Mesangial cell (primary cell): ENCODE results near the gene SARS2. TPM values are rescaled to one million over a fixed set of nuclear protein-coding genes. Genes with fewer than 3 reads are reported as not detected.

Experiments
- total RNA-seq: library from RNA; depleted of rRNA; stranded (reverse); fragments of >200 nt; gene quantifications from 2 replicates; pipeline ENCODE4 v1.2.3, GENCODE V29; 2015

SARS2 gene
- 40.6 and 49.3 TPM in 2 replicates for total RNA-seq

DNA sequence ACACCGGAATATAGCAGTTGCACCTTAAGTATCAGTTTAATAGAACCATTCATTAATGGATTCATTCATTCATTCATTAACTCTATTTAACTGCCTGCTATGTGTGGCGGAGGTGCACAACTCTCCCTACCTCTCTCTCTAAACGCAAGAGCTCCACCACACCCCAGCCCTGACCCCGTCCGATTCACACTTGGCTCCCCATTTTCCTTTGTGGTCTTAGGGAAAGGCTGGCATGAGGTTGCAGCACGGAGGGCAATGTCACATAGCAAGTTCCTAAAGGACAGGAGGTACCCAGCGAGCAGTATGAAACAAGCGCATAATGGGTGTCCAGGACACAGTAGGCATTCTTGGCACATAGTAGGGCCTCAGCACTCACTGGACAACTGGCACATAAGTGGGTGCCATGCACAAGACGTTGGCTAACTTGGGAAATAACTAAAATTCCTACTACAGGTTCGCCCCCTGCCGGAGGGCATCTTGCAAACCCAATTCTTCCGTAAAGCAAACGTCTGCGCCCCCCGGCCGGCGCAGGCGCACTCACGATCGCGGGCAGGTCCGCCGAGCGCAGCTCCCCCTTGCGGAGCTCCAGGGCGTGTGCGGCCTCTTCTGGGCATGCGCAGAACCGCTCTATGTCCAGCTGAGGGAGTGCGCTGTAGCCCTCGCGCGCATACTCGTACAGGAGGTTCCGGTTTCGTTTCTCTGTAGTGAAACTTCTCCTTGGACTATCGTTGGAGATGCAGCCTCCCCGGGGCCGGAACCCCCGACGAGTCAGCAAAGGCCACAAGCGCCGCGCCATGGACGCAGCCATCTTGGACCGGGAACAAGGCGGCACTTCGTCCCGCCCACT lies at the start of gene SARS2:
Gene SARS2, minus strand, starts transcription at position 835 of the 847 bp plus-strand sequence. Its CDS starts 27 bp downstream, at position 808.

GRCh38 chr19:38975214-38975860 lies 44.8 kb upstream of the SARS2 start, which contains the start of gene FBXO17:
Gene FBXO17 (minus strand): TSS chr19:38975742. CDS start chr19:38950319, 25,423 bp downstream.

GRCh38 chr19:38930776-38931520 lies 385 bp upstream of the SARS2 start, which contains the start of gene MRPS12:
Gene MRPS12 (plus strand): TSS chr19:38930944. CDS start chr19:38931295, 351 bp downstream.

GRCh38 chr19:38899447-38900201 lies 30.9 kb downstream of the SARS2 start, which contains the start of the genes NFKBIB and SIRT2:
Gene NFKBIB (plus strand): TSS chr19:38899969. CDS start chr19:38900033, 64 bp downstream.
Gene SIRT2 (minus strand): TSS chr19:38899618. CDS start chr19:38899521, 97 bp downstream.

GRCh38 chr19:38877781-38878574 lies 52.6 kb downstream of the SARS2 start, which contains the start of gene RINL:
Gene RINL (minus strand): TSS chr19:38878275. CDS start chr19:38876742, 1,533 bp downstream.

Other genes starting within 250 kb of the SARS2 start
- 0.16 and 4.6 TPM in 2 replicates for gene CAPN12, start 186.3 kb downstream of the SARS2 start, total RNA-seq
- gene LGALS7, start 157.2 kb downstream of the SARS2 start, total RNA-seq: not detected in 2 replicates
- gene LGALS7B, start 141.6 kb downstream of the SARS2 start, total RNA-seq: 3.5 TPM in 1 of 2 replicates, not detected in the other
- gene LGALS4, start 117.8 kb downstream of the SARS2 start, total RNA-seq: not detected in 2 replicates
- gene ECH1, start 99.0 kb downstream of the SARS2 start, total RNA-seq: 36.8 and 139 TPM in 2 replicates
- gene HNRNPL, start 80.8 kb downstream of the SARS2 start, total RNA-seq: 168 and 316 TPM in 2 replicates
- 3.1 and 10.0 TPM in 2 replicates for gene RINL, start 52.5 kb downstream of the SARS2 start, total RNA-seq
- gene SIRT2, start 31.1 kb downstream of the SARS2 start, total RNA-seq: 37.5 and 79.6 TPM in 2 replicates
- 19.8 and 23.3 TPM in 2 replicates for gene NFKBIB, start 30.8 kb downstream of the SARS2 start, total RNA-seq
- not detected in 2 replicates for gene CCER2, start 18.6 kb downstream of the SARS2 start, total RNA-seq
- gene MRPS12, start 181 bp upstream of the SARS2 start, total RNA-seq: 57.4 and 89.6 TPM in 2 replicates
- gene FBXO17, start 45.0 kb upstream of the SARS2 start, total RNA-seq: 22.5 and 53.4 TPM in 2 replicates
- gene FBXO27, start 101.8 kb upstream of the SARS2 start, total RNA-seq: 3.4 and 7.3 TPM in 2 replicates
- not detected in 2 replicates for gene ACP7, start 153.6 kb upstream of the SARS2 start, total RNA-seq
- gene PAK4, start 195.0 kb upstream of the SARS2 start, total RNA-seq: 28.9 and 40.7 TPM in 2 replicates